ENCODE measurements around the gene SLC41A3.

Gene SLC41A3

DNA sequence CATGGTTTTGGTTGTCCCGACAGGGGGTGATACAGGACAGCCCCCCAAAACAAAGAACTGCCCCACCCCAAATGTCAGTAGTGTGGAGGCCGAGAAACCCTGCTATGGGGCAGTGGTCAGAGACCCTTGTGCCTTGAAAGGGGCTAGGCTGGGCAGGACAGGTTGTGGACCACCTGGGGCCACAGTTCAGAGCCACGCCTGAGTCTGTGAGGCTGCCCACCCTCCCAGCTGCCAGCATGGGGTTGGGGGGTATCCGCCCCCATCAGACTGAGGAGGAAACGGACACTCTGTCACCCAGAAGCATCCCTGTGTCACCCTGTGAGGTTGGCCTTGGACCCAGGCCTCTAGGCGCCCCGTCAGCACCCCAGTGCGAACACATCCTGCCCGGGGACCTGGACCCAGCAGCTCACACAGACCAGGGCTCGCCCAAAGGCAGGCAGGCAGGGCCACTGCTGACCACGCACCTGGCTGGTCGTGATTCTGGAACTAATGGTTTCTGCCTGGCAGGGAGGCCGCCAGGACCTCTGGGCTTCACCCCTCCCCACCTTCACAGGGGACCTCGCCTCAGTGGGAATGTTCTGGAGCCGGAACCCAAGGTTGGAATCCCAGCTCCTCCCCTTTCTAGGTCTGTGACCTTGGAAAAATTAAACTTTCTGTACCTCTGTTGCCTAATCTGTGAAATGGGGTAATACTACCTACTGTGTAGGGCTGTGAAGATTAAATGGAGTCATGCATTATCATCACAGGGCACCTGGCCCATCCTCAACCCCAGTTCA is 1.4 kb downstream of the SLC41A3 start:
- Histone ChIP-seq H3K9ac (ENCODE audit: low read length) (peak overlapping the region; percentile 86), H3K27ac (ENCODE audit: low read depth, low read length, poor library complexity, severe bottlenecking) (peak overlapping the region; percentile 30), H3F3A (ENCODE audit: insufficient read depth, low read length) (no peaks in the 10 kb centered on the region), H4K20me1 (ENCODE audit: insufficient read depth, low read length) (no peaks in the 10 kb centered on the region), H2AFZ (ENCODE audit: low read length) (no peak overlapping the region), H3K4me1 (ENCODE audit: insufficient read depth, low read length, severe bottlenecking) (peaks cover 18% of the 10 kb centered on the region), H3K36me3 (ENCODE audit: insufficient read depth, low read length) (no peaks in the 10 kb centered on the region), H3K79me2 (ENCODE audit: insufficient read depth, low read length) (no peaks in the 10 kb centered on the region), H3K4me3 (ENCODE audit: low read depth, low read length, poor library complexity, severe bottlenecking) (peak overlapping the region; percentile 82), H3K9me3 (ENCODE audit: low read length) (peaks cover 3% of the 10 kb centered on the region; the same call in 1 of the 2 replicates), H3K27me3 (ENCODE audit: insufficient read depth, low read length) (no peaks in the 10 kb centered on the region), H3K9me2 (ENCODE audit: low read depth, low read length) (no peaks in the 10 kb centered on the region), H3K4me2 (ENCODE audit: low read length) (peak overlapping the region; percentile 79)
- TF ChIP-seq, protein P1, sequence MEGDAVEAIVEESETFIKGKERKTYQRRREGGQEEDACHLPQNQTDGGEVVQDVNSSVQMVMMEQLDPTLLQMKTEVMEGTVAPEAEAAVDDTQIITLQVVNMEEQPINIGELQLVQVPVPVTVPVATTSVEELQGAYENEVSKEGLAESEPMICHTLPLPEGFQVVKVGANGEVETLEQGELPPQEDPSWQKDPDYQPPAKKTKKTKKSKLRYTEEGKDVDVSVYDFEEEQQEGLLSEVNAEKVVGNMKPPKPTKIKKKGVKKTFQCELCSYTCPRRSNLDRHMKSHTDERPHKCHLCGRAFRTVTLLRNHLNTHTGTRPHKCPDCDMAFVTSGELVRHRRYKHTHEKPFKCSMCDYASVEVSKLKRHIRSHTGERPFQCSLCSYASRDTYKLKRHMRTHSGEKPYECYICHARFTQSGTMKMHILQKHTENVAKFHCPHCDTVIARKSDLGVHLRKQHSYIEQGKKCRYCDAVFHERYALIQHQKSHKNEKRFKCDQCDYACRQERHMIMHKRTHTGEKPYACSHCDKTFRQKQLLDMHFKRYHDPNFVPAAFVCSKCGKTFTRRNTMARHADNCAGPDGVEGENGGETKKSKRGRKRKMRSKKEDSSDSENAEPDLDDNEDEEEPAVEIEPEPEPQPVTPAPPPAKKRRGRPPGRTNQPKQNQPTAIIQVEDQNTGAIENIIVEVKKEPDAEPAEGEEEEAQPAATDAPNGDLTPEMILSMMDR (IDR thresholded peaks at IDR 0.05; ENCODE audit: low read length): no peak
- no peak for TF ChIP-seq EZH2 (IDR thresholded peaks at IDR 0.05; ENCODE audit: borderline replicate concordance, low read length)

GRCh38 chr3:126081618-126082361 is 2.1 kb downstream of the SLC41A3 start:
- TF ChIP-seq, protein P1 (IDR thresholded peaks at IDR 0.05; ENCODE audit: low read length): peak; percentile 30
- no peak for TF ChIP-seq EZH2 (IDR thresholded peaks at IDR 0.05; ENCODE audit: borderline replicate concordance, low read length)
- no peak overlapping the region for H3K9ac ChIP-seq (ENCODE audit: low read length)
- no peaks in the 10 kb centered on the region for H3F3A ChIP-seq (ENCODE audit: insufficient read depth, low read length)
- no peak overlapping the region for H3K4me2 ChIP-seq (ENCODE audit: low read length)
- H2AFZ ChIP-seq (ENCODE audit: low read length): no peak overlapping the region
- no peaks in the 10 kb centered on the region for H3K9me3 ChIP-seq (ENCODE audit: low read length)
- peaks cover 18% of the 10 kb centered on the region for H3K4me1 ChIP-seq (ENCODE audit: insufficient read depth, low read length, severe bottlenecking)
- H3K9me2 ChIP-seq (ENCODE audit: low read depth, low read length): no peaks in the 10 kb centered on the region
- H3K4me3 ChIP-seq (ENCODE audit: low read depth, low read length, poor library complexity, severe bottlenecking): no peak overlapping the region
- no peak overlapping the region for H3K27ac ChIP-seq (ENCODE audit: low read depth, low read length, poor library complexity, severe bottlenecking)
- no peaks in the 10 kb centered on the region for H3K36me3 ChIP-seq (ENCODE audit: insufficient read depth, low read length)
- no peaks in the 10 kb centered on the region for H3K79me2 ChIP-seq (ENCODE audit: insufficient read depth, low read length)
- H3K27me3 ChIP-seq (ENCODE audit: insufficient read depth, low read length): no peaks in the 10 kb centered on the region
- no peaks in the 10 kb centered on the region for H4K20me1 ChIP-seq (ENCODE audit: insufficient read depth, low read length)

DNA sequence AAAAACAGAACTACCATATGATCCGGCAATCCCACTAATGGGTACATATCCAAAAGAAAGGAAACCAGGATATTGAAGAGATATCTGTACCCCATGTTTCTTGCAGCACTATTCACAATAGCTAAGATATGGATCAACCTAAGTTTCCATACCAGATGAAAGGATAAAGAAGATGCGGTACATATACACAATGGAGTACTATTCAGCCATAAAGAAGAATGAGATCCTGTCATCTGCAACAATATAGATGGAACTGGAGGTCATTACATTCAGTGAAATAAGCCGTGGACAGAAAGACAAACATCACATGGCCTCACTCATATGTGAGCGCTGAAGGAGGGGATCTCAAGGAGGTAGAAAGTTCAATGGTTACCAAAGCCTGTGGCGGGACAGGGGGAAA is 3.0 kb downstream of the SLC41A3 start:
- Histone ChIP-seq H3K9ac (ENCODE audit: low read length) (no peak overlapping the region), H3K36me3 (ENCODE audit: insufficient read depth, low read length) (no peaks in the 10 kb centered on the region), H3K79me2 (ENCODE audit: insufficient read depth, low read length) (no peaks in the 10 kb centered on the region), H3K27ac (ENCODE audit: low read depth, low read length, poor library complexity, severe bottlenecking) (no peak overlapping the region), H3K9me3 (ENCODE audit: low read length) (no peaks in the 10 kb centered on the region), H3K9me2 (ENCODE audit: low read depth, low read length) (no peaks in the 10 kb centered on the region), H3K4me2 (ENCODE audit: low read length) (no peak overlapping the region), H3K27me3 (ENCODE audit: insufficient read depth, low read length) (no peaks in the 10 kb centered on the region), H3K4me1 (ENCODE audit: insufficient read depth, low read length, severe bottlenecking) (peaks cover 18% of the 10 kb centered on the region), H3F3A (ENCODE audit: insufficient read depth, low read length) (no peaks in the 10 kb centered on the region), H3K4me3 (ENCODE audit: low read depth, low read length, poor library complexity, severe bottlenecking) (no peak overlapping the region), H2AFZ (ENCODE audit: low read length) (no peak overlapping the region), H4K20me1 (ENCODE audit: insufficient read depth, low read length) (no peaks in the 10 kb centered on the region)
- TF ChIP-seq, protein P1 (IDR thresholded peaks at IDR 0.05; ENCODE audit: low read length): no peak
- no peak for TF ChIP-seq EZH2 (IDR thresholded peaks at IDR 0.05; ENCODE audit: borderline replicate concordance, low read length)
